Stimulated activated CD8-positive, alpha-beta memory T cell treated with anti-CD3 and anti-CD28 coated beads, Interleukin-7, amount 100 ng/mL, for 4 hours (primary cell): ENCODE data around the gene M1AP.

ENCODE experiments used
- DNase-seq, 2 donors: peaks; one replicate each; pipeline ENCODE4 v3.0.0-alpha.2; 2020; ENCODE audit warnings: low read depth in 2 of 2

The M1AP gene

GRCh38 chr2:74593826-74594772 is 54.0 kb downstream of the M1AP start:
- DNase-seq: no peak

- no peak for DNase-seq
Measured at GRCh38 chr2:74588664-74589063, 59.5 kb downstream of the M1AP start.

GRCh38 chr2:74587664-74588277 is 60.4 kb downstream of the M1AP start:
- DNase-seq: peak; percentile 21 to 24

GRCh38 chr2:74585406-74586185 is 62.5 kb downstream of the M1AP start:
- DNase-seq: no peak

GRCh38 chr2:74584088-74584645 is 64.0 kb downstream of the M1AP start:
- DNase-seq: no peak

GRCh38 chr2:74583504-74583903 is 64.6 kb downstream of the M1AP start:
- DNase-seq: no peak

GRCh38 chr2:74582184-74582583 is 65.9 kb downstream of the M1AP start:
- DNase-seq: no peak

- DNase-seq: no peak
Measured at GRCh38 chr2:74581463-74581862, 66.7 kb downstream of the M1AP start.

- DNase-seq: no peak
Measured at GRCh38 chr2:74578408-74578807, 69.7 kb downstream of the M1AP start.

GRCh38 chr2:74577448-74577847 is 70.7 kb downstream of the M1AP start:
- no peak for DNase-seq

GRCh38 chr2:74576863-74577229 is 71.3 kb downstream of the M1AP start:
- DNase-seq: no peak

- DNase-seq: no peak
Measured at GRCh38 chr2:74576211-74576862, 71.8 kb downstream of the M1AP start.

GRCh38 chr2:74575320-74575719 is 72.8 kb downstream of the M1AP start:
- DNase-seq: no peak

GRCh38 chr2:74573747-74574562 is 74.2 kb downstream of the M1AP start:
- no peak for DNase-seq

- no peak for DNase-seq
Measured at GRCh38 chr2:74572178-74572925, 75.8 kb downstream of the M1AP start.

- DNase-seq: no peak
Measured at GRCh38 chr2:74571058-74571457, 77.1 kb downstream of the M1AP start.

GRCh38 chr2:74569686-74570085 is 78.4 kb downstream of the M1AP start:
- no peak for DNase-seq

GRCh38 chr2:74567881-74568280 is 80.2 kb downstream of the M1AP start:
- DNase-seq: no peak

GRCh38 chr2:74566754-74567085 is 81.4 kb downstream of the M1AP start:
- no peak for DNase-seq

GRCh38 chr2:74566076-74566753 is 81.9 kb downstream of the M1AP start:
- no peak for DNase-seq
